Measurements from ENCODE around the gene NOL4L. TPM values are rescaled to one million over a fixed set of nuclear protein-coding genes. Genes with fewer than 3 reads are reported as not detected.
A peak's percentile ranks its signal among the peaks of the same experiment; 100 is the strongest.

Gene NOL4L
- total RNA-seq, 1 experiment from 2014 or later = 31.7 TPM

GRCh38 chr20:32444474-32445220 is 140.5 kb downstream of the NOL4L start:
- peak overlapping the region in 2 of 3 experiments; percentile 71 to 85; a peak in 4 of 7 replicates for H3K27ac Mint-ChIP-seq
- no peaks in the 10 kb centered on the region for H3K79me1 ChIP-seq (ENCODE audit: insufficient read depth, low read depth, low read length, poor library complexity, severe bottlenecking)

More at GRCh38 chr20:32444474-32445220, 140.5 kb downstream of the NOL4L start:
- Histone ChIP-seq H2BK120ac (ENCODE audit: low read depth, low read length, poor library complexity, severe bottlenecking) (no peak overlapping the region), H3K79me2 (ENCODE audit: insufficient read depth, low read length) (no peaks in the 10 kb centered on the region), H3K4me2 (ENCODE audit: insufficient read depth, insufficient read length, low read length) (no peak overlapping the region), H4K5ac (ENCODE audit: insufficient read length, low read depth, low read length) (no peak overlapping the region), H4K20me1 (ENCODE audit: control insufficient read depth, insufficient read depth, insufficient read length) (no peaks in the 10 kb centered on the region), H2BK20ac (ENCODE audit: low read depth, low read length, poor library complexity, severe bottlenecking) (no peak overlapping the region), H3T11ph (ENCODE audit: low read length) (no peak overlapping the region), H3K23me2 (ENCODE audit: insufficient read length, low read depth, low read length, poor library complexity, severe bottlenecking) (no peaks in the 10 kb centered on the region), H3K27me3 (ENCODE audit: insufficient read depth, low read length) (no peaks in the 10 kb centered on the region), H3K23ac (ENCODE audit: insufficient read length, low read depth, low read length) (no peak overlapping the region), H2BK5ac (ENCODE audit: insufficient read length, low read length) (no peak overlapping the region), H3K18ac (ENCODE audit: insufficient read length, low read depth, low read length) (no peak overlapping the region), H2AFZ (ENCODE audit: low read length) (no peak overlapping the region), H3K4me1 (ENCODE audit: insufficient read depth, low read length) (no peaks in the 10 kb centered on the region), H3K4ac (ENCODE audit: low read depth, low read length) (no peak overlapping the region), H3K9ac (ENCODE audit: extremely low read depth, insufficient read length, low read length) (no peak overlapping the region), H2BK12ac (ENCODE audit: insufficient read length, low read depth, low read length) (no peak overlapping the region), H4K91ac (ENCODE audit: insufficient read length, low read depth, low read length) (no peak overlapping the region), H4K8ac (replicated peaks; ENCODE audit: insufficient read length, low read depth, low read length) (no peak overlapping the region), H2BK15ac (ENCODE audit: low read depth, low read length) (no peak overlapping the region), H3K56ac (ENCODE audit: insufficient read length, low read depth, low read length) (no peak overlapping the region), H3K27ac (ENCODE audit: insufficient read length, low read depth, low read length) (no peak overlapping the region), H2AK5ac (ENCODE audit: insufficient read length, low read length) (no peak overlapping the region), H3K14ac (ENCODE audit: insufficient read depth, low read length) (no peak overlapping the region), H3K9me3 (ENCODE audit: control insufficient read depth, low read depth, low read length) (no peaks in the 10 kb centered on the region)
- Mint-ChIP-seq H3K4me1 (peaks cover 26 to 30% of the 10 kb centered on the region in 2 experiments), H3K36me3 (ENCODE audit: insufficient read depth in 1 of 3, low read depth in 3 of 3) (peaks cover 14 to 38% (median 25%) of the 10 kb centered on the region in 3 experiments; a peak in 5 of 7 replicates), H3K4me3 (no peak overlapping the region), H3K9me3 (no peaks in the 10 kb centered on the region), H3K27me3 (ENCODE audit: low read depth) (no peaks in the 10 kb centered on the region)
- no peak for TF ChIP-seq CTCF (conservative IDR thresholded peaks at IDR 0.05)
- WGBS (ENCODE audit: extremely low coverage, insufficient read length, low lambda C conversion rate) = no CpG with 5 or more reads among the region's 7 CpGs
- peak; percentile 20 for DNase-seq
